RKO (cell line): ENCODE measurements around the gene ZNF181.
"Not testable (repeated sequence)": the region's sequence is repeated elsewhere in the genome, so short reads cannot be mapped to it uniquely, and the experiment has no call there.

ENCODE experiments used
- DNase-seq: peaks from one replicate; pipeline ENCODE4 v3.0.0-alpha.2; 2016; ENCODE audit warnings: low spot score

Gene ZNF181

DNA sequence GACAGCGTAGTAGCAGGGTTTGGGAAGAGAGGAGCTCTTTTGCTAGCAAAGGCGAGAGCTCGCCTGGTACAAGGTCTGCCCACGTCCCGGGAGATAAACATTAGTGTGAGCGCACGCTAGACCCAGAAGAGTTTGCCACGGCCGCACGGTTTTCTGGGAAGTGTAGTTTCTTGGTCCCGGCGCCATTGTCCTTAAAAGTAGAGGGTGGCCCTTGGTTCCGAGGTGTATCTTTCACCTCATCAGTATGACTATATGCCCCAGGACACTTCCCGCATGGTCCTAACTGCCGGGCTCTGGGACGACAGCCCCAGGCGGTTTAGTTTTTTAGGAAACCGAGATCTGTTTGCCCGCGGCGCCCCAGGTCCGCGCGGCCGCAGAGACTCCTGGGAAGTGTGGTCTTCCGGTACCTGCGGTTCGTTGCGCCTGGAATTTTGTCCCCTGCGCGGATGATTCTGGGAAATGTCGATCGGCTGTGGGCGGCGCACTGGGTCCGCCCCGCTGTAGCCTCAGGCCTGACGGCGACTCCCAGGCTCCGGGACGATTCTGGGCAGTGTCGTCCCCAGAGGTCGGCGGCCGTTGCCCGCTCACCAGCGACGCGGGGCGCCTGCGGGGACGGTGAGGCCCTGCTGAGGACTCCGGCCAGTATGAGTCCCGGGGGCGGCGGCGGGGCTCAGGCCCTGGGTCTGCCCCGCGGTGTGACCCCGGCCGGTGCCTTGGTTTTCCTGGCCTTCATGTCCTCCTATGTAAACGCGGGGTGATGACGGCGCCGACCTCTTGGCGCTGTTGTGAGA, at the start of gene ZNF181:
TSS of gene ZNF181 (plus strand) at position 498 of the 791 bp plus-strand sequence. CDS start 795 bp downstream, outside the sequence.
- DNase-seq = peak; percentile 92

DNA sequence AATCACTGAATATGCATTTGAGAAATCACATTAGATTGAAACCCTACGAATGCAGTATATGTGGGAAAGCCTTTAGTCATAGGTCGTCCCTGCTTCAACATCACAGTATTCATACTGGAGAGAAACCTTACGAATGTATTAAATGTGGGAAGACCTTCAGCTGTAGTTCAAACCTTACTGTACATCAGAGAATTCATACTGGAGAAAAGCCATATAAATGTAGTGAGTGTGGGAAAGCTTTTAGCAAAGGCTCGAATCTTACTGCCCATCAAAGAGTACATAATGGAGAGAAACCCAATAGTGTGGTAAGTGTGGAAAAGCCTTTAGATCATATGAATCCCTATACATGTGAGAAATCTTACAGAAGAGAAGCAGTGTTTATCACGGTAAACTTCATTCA, 48.8 kb upstream of the ZNF181 start:
- DNase-seq = not testable (repeated sequence)

DNA sequence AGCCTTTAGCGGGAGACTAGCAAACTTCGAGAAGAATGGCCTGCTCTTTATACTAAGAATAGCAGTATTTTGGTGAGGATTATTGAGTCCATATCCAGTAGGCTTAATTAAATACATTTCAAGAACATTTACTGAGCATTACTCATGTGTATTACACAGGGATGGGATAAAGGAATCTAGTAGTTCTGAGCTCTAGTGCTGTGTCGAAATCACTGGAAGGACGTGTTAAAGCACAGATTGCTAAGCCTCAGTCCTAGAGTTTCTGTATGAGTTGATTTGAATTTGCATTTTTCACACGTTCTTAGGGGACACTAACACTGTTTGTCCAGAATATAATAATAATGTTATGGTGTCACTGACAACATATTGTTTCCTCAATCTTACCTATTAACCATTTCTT, 47.6 kb upstream of the ZNF181 start:
- DNase-seq = no peak

DNA sequence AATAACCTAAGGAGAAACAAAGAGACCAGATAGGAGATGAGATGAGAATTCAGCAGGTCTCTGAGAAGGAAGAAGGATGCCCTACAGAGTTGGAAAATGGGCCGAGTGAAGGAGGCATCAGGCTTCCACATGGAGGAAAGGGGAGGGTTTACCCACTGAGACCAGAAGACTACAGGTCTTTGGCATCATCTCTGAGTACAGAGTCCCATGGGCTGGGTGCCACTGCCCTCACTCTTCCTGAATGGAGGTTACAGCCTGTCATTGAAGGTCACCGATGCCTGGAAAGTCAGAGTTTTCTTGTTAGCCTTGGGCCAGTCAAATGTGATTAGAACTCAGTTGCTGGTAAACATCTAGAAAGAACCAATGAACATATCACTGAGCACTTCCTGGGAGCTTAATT, 46.7 kb upstream of the ZNF181 start:
- no peak for DNase-seq

DNA sequence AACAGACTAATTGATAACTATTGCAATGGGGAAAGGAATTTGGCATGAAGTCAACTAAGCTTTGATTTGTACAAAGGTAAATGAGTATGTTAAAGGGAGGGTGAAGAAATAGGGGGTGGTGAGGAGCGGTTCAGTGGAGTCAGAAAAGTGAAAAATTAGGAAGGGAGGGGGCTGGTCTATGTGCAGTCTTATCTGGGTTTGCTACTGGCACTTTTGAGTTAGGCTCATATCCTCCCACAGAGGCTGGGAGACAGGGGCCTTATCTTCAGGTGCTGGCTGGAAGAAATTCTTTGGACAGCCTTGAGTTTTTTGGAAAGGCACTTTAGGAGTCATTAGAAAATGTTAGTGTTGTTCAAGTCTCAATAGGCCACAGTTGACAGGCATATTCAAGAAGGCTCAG, 45.5 kb upstream of the ZNF181 start:
- no peak for DNase-seq

DNA sequence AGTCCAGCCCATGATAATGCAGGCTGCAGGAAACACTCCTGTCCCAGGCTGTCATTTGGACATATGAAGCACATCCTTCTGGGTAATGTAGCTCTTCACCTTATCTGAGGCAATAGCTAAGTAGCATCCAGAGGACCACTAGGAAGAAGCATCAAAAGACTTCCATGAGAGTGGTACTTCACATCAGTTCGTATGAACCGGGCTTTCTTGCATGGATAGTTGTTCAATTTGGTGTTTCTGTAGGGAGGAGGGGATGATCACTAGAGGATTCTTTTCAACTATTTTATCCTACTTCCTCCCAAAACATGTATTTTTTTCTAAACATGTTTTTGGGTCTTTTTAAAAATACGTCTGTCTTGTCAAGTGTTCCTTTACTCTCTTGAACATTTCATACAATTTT, 43.7 kb upstream of the ZNF181 start:
- DNase-seq = no peak

DNA sequence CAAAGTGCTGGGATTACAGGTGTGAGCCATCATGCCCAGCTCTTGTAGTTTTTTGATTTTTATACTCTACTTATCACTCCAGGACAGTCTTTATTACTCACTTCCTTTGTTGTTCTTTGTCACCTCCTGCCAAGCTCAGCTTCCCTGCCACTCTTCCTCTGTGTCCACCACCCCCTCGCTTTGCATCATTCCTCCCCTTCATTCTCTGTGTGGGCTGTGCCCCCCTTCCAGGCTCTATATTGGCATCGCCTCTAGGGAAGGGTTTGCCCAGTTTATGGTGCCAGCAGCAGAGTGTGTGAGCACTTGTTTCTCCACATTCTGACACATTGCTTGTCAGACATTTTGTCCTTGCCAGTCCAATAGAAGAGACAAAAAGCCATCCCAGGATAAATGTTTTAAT, 41.5 kb upstream of the ZNF181 start:
- DNase-seq = peak; percentile 23

DNA sequence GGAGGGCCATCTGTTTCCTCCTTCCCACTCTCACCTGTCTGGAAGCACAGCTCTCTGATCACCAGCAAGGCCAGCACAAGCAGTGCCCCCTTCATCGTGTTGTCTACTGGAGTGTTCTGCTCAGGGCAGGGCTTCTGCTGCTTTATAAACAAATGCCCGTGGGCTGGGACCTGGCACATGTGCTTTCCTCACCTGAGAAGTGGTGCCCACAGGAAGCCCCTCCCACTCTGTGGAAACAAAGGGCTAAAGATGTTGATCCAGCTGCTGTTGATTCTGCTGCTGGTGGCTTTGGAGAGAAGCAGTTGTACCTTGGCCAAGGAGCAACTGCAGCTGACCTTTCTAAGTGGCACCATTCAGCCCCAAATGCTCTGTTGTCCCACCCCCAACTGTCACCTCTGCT, 26.4 kb upstream of the ZNF181 start:
- no peak for DNase-seq

DNA sequence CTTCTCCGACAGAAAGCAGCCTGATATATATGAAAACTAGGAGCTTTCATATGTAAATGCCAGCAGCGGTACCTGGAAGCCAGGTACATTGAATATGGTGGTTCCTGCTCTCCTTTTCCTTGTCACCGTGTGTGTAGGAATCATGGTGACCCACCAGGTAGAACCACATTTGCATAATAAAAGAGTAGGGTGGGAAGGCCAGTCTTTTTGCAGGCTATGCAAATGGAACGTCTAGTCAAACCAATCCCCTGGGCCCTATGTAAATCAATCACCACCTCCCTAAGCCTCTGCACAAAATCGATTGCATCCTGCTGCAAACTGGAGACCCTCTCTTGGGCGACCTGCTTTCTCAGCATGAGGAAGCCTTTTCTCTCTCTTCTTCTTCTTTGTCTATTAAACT, 22.2 kb upstream of the ZNF181 start:
- no peak for DNase-seq

DNA sequence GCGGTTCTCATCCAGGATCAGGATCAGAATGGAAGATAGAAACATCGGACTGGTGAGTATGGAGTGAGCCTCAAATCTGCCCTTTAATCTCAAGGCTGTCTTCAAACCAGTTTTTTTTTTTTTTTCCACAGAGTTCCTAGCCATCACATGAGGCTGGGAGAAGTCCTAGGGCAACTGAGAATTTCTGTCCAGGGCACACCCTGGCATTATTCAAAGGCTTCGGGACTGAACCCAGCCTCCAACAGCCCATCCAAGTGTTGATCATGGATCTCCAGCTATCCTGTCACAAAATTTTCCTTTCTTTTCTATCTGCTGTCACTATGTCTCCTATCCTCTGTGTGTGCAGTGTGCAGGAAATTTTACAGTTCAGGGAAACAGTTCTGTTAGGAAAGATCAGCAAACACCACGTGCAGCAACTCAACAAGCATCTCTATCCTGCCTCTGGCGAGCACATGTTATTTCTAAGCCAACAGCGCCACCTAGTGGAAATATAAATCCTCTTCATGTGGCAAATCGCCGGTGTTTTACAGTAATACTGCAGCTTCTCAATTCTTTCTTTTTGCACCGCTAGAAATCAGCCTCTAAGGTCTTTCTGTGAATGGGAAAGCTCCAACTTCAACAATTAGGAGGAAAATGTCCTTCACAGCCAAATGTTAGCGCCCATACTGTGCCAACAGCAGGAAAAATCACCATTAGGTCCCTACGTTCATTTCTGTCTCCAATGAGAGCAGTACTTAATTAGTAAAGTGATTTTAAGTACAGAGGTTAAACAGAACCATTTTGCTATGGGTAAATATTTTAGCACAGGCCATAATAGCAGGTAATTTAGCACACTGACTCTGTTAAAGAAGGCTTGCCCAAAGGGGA, 21.4 kb upstream of the ZNF181 start:
- peak; percentile 82 for DNase-seq

DNA sequence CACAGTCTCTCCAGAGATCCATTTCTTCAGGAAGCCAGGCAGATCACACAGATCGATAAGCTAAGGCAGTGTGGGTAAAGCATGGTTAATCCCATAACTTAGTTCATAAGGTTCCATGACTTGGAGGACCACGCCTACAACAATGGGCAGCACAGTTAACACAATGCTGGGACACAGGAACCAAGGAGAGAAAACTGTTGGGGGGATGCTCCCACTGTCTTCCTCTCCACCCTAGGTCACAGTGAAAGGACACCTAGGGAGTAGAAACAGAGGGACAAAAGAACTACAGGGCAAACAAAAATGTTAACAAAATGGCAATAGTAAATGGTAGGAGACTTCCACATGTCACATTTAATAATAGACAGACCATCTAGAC, 20.8 kb upstream of the ZNF181 start:
- DNase-seq = no peak

DNA sequence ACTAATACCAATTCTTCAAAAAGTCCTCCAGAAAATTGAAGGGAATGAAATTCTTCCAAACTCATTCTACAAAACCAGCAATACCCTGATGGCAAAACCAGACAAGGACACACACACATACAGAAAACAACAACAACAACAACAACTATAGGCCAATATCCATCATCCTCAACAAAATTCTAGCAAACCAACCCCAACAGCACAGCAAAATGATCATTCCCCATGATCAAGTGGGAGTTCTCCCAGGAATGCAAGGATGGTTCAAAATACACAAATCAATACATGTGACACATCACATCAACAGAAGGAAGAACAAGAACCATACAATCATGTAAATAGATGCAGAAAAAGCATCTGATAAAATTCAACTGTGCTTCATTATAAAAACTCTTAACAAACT, 18.7 kb upstream of the ZNF181 start:
- DNase-seq = no peak

DNA sequence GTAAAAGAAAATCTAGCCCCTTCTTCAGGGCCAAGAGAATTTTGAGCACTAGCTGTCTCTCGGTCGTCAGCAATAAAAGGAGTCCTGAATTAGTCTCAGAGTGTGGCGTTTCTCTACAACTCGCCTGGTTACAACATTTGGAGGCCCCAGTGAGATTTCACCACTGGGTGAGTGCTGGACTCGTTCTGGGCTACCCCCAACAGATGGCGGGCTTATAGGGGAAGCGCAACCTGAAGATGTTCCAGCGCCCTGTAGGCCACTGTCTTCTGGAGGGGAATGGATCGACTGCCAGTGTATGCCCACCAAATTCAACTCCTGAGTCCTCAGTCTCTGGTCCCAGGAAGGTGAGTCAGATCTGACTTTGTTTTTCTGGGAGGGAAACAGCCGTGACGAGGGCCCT, 11.7 kb upstream of the ZNF181 start:
- peak; percentile 13 for DNase-seq

DNA sequence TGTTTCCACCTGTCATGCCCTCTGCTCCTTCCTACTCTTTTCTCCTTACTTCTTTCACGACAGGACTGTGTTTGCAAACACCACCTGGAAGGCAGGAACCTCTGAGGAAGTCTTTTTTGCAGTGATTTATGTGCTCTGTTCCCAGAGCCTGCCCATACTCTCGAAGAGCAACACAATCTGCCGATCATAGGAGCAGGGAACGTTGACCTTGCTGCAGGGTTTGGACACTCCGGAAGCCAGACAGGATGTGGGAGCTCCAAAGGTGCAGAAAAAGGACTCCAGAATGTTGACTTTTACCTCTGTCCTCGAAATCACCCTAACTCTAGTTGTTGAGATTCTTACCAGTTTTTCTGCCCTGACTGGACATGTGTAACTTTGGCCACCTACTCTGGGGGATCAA, 8.6 kb upstream of the ZNF181 start:
- DNase-seq = no peak

DNA sequence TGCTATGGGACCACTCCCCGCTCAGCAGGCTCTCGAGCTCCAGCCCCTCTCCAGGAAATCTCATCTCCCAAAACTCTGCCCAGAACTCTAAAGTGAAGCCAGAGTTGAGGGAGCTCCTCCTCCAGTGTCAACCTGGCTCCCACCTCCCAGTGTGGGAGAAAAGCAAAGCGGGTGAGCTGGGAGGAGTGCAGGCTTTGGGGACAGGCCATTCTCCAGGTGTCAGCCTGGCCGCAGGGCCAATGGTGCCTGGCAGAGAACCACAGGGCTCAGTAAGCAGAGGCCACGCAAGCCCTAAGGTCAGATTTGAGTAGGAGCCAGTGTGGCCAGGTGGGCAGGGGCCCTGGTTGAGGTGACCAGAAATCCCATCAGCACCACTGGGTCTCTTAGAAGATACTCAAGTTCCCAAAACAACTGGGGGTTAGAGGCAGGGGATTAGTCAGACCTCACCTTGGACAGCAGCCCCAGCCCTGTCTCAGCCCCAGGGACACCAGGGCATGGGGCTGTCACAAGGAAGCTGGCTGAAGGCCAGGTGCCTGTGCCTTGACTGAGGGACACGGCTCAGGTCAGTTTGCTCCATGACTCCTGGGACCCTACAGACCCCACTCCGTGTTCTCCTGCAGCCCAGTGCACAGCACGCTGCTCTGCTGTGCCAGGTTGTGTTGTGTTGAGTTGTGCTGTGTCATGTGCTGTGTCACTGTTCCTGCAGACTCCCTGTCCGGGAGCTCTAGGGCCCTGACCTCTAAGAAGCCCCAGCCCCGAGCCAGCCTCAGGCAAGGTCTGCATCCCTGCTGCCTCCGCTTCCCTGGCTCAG, 2.8 kb upstream of the ZNF181 start:
- DNase-seq = no peak

DNA sequence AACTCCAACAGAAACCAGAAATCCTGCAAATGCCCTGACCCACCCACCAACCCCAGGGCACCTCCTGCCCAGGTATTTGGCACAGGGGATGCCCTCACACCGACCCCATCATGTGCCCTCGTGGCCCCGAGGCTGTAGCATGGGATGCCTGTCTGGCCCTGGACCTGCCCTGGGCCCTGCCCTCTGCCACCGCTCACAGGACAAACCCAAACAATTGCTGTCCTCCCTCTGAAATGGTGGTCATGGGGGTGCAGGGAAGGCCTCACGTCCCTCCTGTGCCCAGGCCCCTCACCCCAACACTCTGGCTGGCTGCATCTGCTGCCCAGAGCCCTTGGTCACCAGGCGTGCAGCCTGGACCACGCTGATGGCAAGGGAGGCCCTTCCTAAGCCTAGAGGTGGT, 2.1 kb upstream of the ZNF181 start:
- no peak for DNase-seq

DNA sequence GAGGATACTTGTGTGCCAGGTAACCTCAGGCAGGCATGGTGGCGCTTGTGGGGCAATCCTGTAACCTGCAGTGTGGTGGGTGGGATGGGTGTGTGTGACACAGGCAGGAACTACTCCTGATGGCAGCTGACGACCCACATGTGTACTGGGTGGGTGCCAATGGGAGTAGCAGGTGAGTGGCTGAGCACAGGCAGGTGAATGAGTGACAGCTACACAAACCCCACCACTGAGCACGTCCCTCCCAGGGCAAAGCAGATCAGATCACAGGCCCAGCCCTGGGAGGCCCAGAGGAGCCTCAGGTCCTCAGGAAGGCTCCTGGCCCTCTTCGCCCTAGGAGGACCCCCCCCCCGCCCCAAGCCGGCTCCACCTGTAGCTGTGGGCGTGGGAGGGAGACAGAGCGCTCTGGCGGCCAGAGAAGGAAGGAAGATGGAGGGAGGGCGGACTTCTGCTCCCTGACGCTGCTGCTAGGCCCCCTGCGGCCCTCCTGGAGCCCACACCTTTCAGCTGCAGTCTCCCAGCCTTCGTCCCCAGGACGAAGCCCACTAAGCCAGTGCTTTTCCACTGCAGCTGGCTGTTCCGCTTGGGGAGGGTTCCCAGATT, 1.3 kb upstream of the ZNF181 start:
- no peak for DNase-seq

DNA sequence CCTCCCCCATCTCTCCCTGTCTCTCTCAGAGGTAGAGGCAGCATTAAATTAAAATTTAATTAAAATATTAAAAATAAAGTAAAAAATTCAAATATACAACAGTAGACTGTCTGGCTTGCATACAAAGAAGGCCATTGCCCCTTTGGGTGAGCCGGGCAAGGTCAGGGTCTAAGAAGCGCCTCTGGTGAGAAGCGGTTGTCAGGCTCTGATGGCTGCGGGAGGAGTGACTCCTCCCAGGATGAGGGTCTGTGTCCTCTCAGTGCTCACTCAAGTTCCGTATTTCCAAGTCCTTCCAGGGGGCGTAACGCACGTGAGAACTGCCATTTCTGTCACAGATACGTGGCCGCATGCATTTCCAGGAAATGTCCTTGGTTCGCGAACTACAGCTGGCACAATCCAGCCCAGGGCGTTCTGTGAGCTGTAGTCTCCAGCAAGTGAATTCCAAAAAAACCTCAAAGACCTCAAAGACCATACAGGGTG, 737 bp upstream of the ZNF181 start:
- peak; percentile 68 for DNase-seq

DNA sequence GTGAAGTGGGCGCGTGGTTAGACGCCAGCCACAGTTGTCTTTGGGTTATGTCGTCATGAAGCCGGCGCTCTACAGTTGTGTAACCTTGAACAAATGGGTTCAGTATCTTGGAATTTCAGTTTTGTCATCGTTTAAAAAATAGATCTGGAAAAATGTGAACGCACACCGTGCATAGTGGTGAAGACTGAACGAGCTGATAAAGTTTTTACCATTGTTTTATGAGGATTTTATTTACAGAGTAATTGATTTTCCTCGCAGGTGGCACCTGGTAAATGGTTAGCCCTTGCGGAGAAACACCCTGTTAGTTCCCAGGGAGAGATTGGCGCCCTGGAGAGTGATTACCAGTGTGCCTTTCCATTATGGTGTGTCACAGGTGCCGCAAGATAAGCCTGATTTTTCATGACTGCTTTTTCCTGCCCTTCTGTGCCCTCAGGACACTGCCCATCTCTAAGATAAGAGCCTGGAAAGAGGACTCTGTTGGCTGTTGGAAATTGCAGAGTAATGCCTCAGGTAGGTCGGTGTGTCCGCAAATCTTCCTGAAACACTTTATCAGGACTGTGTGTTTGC, 577 bp downstream of the ZNF181 start:
- peak; percentile 94 for DNase-seq

DNA sequence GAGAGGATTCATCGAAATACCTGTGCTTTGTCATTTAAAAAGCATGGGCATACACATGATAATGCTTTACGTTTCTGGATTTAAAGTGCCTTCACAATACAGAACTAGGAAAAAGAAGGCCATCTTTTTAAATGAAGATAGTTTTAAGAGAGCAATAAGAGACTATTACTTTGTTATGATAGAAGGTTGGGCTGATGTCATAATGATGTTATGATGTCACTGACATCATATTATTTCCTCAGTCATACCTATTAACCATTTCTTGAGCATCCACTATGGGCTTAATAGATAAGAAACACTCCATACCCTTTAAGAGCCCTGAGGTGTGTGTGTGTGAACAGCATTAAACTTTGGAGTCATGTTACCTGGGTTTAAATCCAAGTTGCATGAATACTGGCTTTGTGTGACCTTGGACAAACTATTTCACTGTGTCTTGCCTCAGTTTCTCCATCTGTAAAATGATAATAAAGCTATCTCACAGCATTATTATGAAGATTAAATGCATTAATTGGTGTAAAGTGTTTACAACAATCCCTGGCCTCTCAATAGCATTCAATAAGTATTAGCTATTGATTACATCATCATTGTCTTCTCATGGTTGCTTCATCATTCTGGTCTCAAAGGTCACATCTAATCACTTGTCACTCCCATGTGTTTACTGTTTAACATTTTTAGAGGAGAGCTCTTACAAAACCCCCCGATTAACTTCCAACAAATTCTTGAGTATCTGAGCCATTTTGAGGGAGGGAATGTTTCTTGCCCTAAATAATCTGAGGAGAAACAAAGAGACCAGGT, 11.1 kb downstream of the ZNF181 start:
- DNase-seq = no peak

DNA sequence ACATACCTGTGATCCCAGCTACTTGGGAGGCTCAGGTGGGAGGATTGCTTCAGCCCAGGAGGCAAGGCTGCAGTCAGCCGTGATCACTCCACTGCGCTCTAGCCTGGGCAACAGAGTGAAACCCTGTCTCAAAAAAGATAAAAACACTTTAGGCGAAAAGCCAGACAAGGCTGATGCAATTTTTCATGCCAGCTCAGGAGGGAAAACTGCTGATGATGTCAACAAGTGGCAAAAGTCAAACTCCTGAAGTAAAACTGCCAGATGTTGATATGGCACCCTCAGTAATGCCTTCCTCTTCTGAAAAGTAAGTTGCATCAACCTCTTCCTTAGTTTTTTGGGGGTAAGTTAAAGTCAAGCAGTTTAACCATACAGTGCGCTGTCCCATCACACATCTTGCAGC, 23.4 kb downstream of the ZNF181 start:
- peak; percentile 12 for DNase-seq
